GM19023 (cell line): ENCODE data around the gene MAP4K1.
"Not testable (repeated sequence)": the region's sequence is repeated elsewhere in the genome, so short reads cannot be mapped to it uniquely, and the experiment has no call there.

ENCODE experiments used
- ATAC-seq: cut with Tn5 transposase; IDR thresholded peaks from one replicate; pipeline ENCODE4 v1.9.1; 2021; ENCODE audit warnings: mild to moderate bottlenecking, moderate library complexity; ENCODE audit not compliant: unreplicated experiment

The MAP4K1 gene

GRCh38 chr19:38629568-38629967 is 11.8 kb upstream of the MAP4K1 start:
- no peak for ATAC-seq

- no peak for ATAC-seq
These were observed 8.6 kb upstream of the MAP4K1 start for GRCh38 chr19:38626401-38626800.

GRCh38 chr19:38624822-38625221 is 7.1 kb upstream of the MAP4K1 start:
- no peak for ATAC-seq

GRCh38 chr19:38619361-38620174 is 1.8 kb upstream of the MAP4K1 start:
- peak; percentile 0 for ATAC-seq

- peak; percentile 69 for ATAC-seq
These were observed 1.0 kb upstream of the MAP4K1 start, which contains the start of gene EIF3K for GRCh38 chr19:38618590-38619360. Gene EIF3K (plus strand): TSS chr19:38619188. CDS start chr19:38619269, 81 bp downstream.

GRCh38 chr19:38617283-38617763 is 430 bp downstream of the MAP4K1 start:
- ATAC-seq: peak; percentile 2

GRCh38 chr19:38616265-38616664 is 1.5 kb downstream of the MAP4K1 start:
- ATAC-seq: no peak

GRCh38 chr19:38615007-38615581 is 2.7 kb downstream of the MAP4K1 start:
- ATAC-seq: no peak

GRCh38 chr19:38614289-38614688 is 3.5 kb downstream of the MAP4K1 start:
- no peak for ATAC-seq

- ATAC-seq: no peak
These were observed 11.6 kb downstream of the MAP4K1 start for GRCh38 chr19:38606131-38606530.

GRCh38 chr19:38602856-38603255 is 14.9 kb downstream of the MAP4K1 start:
- ATAC-seq: not testable (repeated sequence)

GRCh38 chr19:38599722-38600121 is 18.0 kb downstream of the MAP4K1 start:
- ATAC-seq: no peak

- no peak for ATAC-seq
These were observed 20.7 kb downstream of the MAP4K1 start for GRCh38 chr19:38597075-38597474.

- no peak for ATAC-seq
These were observed 21.4 kb downstream of the MAP4K1 start for GRCh38 chr19:38596057-38596981.

- no peak for ATAC-seq
These were observed 24.8 kb downstream of the MAP4K1 start for GRCh38 chr19:38592940-38593339.

GRCh38 chr19:38588041-38588440 is 29.7 kb downstream of the MAP4K1 start:
- no peak for ATAC-seq

- no peak for ATAC-seq
These were observed 30.2 kb downstream of the MAP4K1 start for GRCh38 chr19:38587562-38587961.

GRCh38 chr19:38583985-38584305 is 33.8 kb downstream of the MAP4K1 start:
- ATAC-seq: no peak

GRCh38 chr19:38583219-38583984 is 34.4 kb downstream of the MAP4K1 start:
- ATAC-seq: no peak

GRCh38 chr19:38580080-38580479 is 37.7 kb downstream of the MAP4K1 start:
- no peak for ATAC-seq
